ENCODE measurements around the gene ADAMTS10.
"Not testable (repeated sequence)": the region's sequence is repeated elsewhere in the genome, so short reads cannot be mapped to it uniquely, and the experiment has no call there.

Gene ADAMTS10

GRCh38 chr19:8561075-8561764 lies 49.3 kb downstream of the ADAMTS10 start:
- DNase-seq (ENCODE audit: extremely low read depth, insufficient read length): no peak
- Histone ChIP-seq H3K27me3 (replicated peaks; ENCODE audit: control insufficient read depth, insufficient read depth, low read length) (no peaks in the 10 kb centered on the region), H3K36me3 (ENCODE audit: control insufficient read depth, insufficient read depth, low read length) (no peaks in the 10 kb centered on the region), H3K4me3 (replicated peaks; ENCODE audit: low read depth, low read length) (no peak overlapping the region)
- no peak for TF ChIP-seq CTCF (IDR thresholded peaks at IDR 0.05; ENCODE audit: insufficient read depth, low read length, poor library complexity, severe bottlenecking)

GRCh38 chr19:8558325-8558724 lies 52.2 kb downstream of the ADAMTS10 start:
- no peak overlapping the region for H3K4me3 ChIP-seq (replicated peaks; ENCODE audit: low read depth, low read length)
- no peaks in the 10 kb centered on the region for H3K36me3 ChIP-seq (ENCODE audit: control insufficient read depth, insufficient read depth, low read length)
- TF ChIP-seq CTCF (IDR thresholded peaks at IDR 0.05; ENCODE audit: insufficient read depth, low read length, poor library complexity, severe bottlenecking): no peak
- DNase-seq (ENCODE audit: extremely low read depth, insufficient read length): no peak
- H3K27me3 ChIP-seq (replicated peaks; ENCODE audit: control insufficient read depth, insufficient read depth, low read length): no peaks in the 10 kb centered on the region

GRCh38 chr19:8557642-8558238 lies 52.8 kb downstream of the ADAMTS10 start:
- DNase-seq (ENCODE audit: extremely low read depth, insufficient read length): no peak
- Histone ChIP-seq H3K36me3 (ENCODE audit: control insufficient read depth, insufficient read depth, low read length) (no peaks in the 10 kb centered on the region), H3K27me3 (replicated peaks; ENCODE audit: control insufficient read depth, insufficient read depth, low read length) (no peaks in the 10 kb centered on the region), H3K4me3 (replicated peaks; ENCODE audit: low read depth, low read length) (no peak overlapping the region)
- TF ChIP-seq CTCF (IDR thresholded peaks at IDR 0.05; ENCODE audit: insufficient read depth, low read length, poor library complexity, severe bottlenecking): no peak

- DNase-seq (ENCODE audit: extremely low read depth, insufficient read length); H3K27me3 ChIP-seq (replicated peaks; ENCODE audit: control insufficient read depth, insufficient read depth, low read length); H3K36me3 ChIP-seq (ENCODE audit: control insufficient read depth, insufficient read depth, low read length); H3K4me3 ChIP-seq (replicated peaks; ENCODE audit: low read depth, low read length): not testable (repeated sequence)
Measured at GRCh38 chr19:8553729-8554128, 56.8 kb downstream of the ADAMTS10 start.

- DNase-seq (ENCODE audit: extremely low read depth, insufficient read length): no peak
- Histone ChIP-seq H3K36me3 (ENCODE audit: control insufficient read depth, insufficient read depth, low read length) (no peaks in the 10 kb centered on the region), H3K4me3 (replicated peaks; ENCODE audit: low read depth, low read length) (no peak overlapping the region), H3K27me3 (replicated peaks; ENCODE audit: control insufficient read depth, insufficient read depth, low read length) (no peaks in the 10 kb centered on the region)
- TF ChIP-seq CTCF (IDR thresholded peaks at IDR 0.05; ENCODE audit: insufficient read depth, low read length, poor library complexity, severe bottlenecking): no peak
Measured at GRCh38 chr19:8552810-8553209, 57.7 kb downstream of the ADAMTS10 start.

GRCh38 chr19:8550070-8550469 lies 60.4 kb downstream of the ADAMTS10 start:
- no peak for DNase-seq (ENCODE audit: extremely low read depth, insufficient read length)
- H3K4me3 ChIP-seq (replicated peaks; ENCODE audit: low read depth, low read length): no peak overlapping the region
- no peak for TF ChIP-seq CTCF (IDR thresholded peaks at IDR 0.05; ENCODE audit: insufficient read depth, low read length, poor library complexity, severe bottlenecking)
- no peaks in the 10 kb centered on the region for H3K36me3 ChIP-seq (ENCODE audit: control insufficient read depth, insufficient read depth, low read length)
- no peaks in the 10 kb centered on the region for H3K27me3 ChIP-seq (replicated peaks; ENCODE audit: control insufficient read depth, insufficient read depth, low read length)

Data from GM06990 (cell line).